ENCODE measurements around the gene RAD51D.

- no peak for TF ChIP-seq MAX (IDR thresholded peaks at IDR 0.05)
- TF ChIP-seq CEBPB (IDR thresholded peaks at IDR 0.05), result no peak
- TF ChIP-seq RAD21 (IDR thresholded peaks at IDR 0.05; ENCODE audit: low read depth), result no peak
- TF ChIP-seq, protein P1, sequence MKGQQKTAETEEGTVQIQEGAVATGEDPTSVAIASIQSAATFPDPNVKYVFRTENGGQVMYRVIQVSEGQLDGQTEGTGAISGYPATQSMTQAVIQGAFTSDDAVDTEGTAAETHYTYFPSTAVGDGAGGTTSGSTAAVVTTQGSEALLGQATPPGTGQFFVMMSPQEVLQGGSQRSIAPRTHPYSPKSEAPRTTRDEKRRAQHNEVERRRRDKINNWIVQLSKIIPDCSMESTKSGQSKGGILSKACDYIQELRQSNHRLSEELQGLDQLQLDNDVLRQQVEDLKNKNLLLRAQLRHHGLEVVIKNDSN (IDR thresholded peaks at IDR 0.05), result no peak
- TF ChIP-seq YY1 (IDR thresholded peaks at IDR 0.05; ENCODE audit: low read depth), result no peak
- TF ChIP-seq, protein P2, sequence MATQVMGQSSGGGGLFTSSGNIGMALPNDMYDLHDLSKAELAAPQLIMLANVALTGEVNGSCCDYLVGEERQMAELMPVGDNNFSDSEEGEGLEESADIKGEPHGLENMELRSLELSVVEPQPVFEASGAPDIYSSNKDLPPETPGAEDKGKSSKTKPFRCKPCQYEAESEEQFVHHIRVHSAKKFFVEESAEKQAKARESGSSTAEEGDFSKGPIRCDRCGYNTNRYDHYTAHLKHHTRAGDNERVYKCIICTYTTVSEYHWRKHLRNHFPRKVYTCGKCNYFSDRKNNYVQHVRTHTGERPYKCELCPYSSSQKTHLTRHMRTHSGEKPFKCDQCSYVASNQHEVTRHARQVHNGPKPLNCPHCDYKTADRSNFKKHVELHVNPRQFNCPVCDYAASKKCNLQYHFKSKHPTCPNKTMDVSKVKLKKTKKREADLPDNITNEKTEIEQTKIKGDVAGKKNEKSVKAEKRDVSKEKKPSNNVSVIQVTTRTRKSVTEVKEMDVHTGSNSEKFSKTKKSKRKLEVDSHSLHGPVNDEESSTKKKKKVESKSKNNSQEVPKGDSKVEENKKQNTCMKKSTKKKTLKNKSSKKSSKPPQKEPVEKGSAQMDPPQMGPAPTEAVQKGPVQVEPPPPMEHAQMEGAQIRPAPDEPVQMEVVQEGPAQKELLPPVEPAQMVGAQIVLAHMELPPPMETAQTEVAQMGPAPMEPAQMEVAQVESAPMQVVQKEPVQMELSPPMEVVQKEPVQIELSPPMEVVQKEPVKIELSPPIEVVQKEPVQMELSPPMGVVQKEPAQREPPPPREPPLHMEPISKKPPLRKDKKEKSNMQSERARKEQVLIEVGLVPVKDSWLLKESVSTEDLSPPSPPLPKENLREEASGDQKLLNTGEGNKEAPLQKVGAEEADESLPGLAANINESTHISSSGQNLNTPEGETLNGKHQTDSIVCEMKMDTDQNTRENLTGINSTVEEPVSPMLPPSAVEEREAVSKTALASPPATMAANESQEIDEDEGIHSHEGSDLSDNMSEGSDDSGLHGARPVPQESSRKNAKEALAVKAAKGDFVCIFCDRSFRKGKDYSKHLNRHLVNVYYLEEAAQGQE (IDR thresholded peaks at IDR 0.05; ENCODE audit: low read depth), result no peak
- TF ChIP-seq FOXM1 (IDR thresholded peaks at IDR 0.05; ENCODE audit: borderline replicate concordance, low read depth), result no peak
- no peak for TF ChIP-seq TEAD4 (IDR thresholded peaks at IDR 0.05)
- no peak for TF ChIP-seq CREB1 (IDR thresholded peaks at IDR 0.05; ENCODE audit: low read depth)
- no peak for TF ChIP-seq TCF12 (IDR thresholded peaks at IDR 0.05; ENCODE audit: low read depth)
- no peak for TF ChIP-seq EGR1 (IDR thresholded peaks at IDR 0.05)
- TF ChIP-seq NFIC (IDR thresholded peaks at IDR 0.05), result no peak
Measured at GRCh38 chr17:35089586-35090296, 29.9 kb downstream of the RAD51D start.

All from Ishikawa (cell line).